Endothelial cell of umbilical vein (primary cell): ENCODE measurements around the gene C1QB. TPM values are rescaled to one million over a fixed set of nuclear protein-coding genes. Genes with fewer than 3 reads are reported as not detected.

ENCODE experiments used
- BruUV-seq: library from RNA; stranded (reverse); fragments of 400-500 nt; replicated peaks from 2 replicates; lab custom pipeline; 2021; lab: Mats Ljungman, UMichigan
- CTCF ChIA-PET: fragments of 300-600, 350-600 bp; sonication (Branson Sonifier 250); formaldehyde crosslinking; loops from one replicate; lab custom pipeline; 2021; ENCODE audit warnings: antibody characterized with exemption, inconsistent platforms; lab: Charles Lee
- POLR2A ChIA-PET: fragments of 300-600, 350-600 bp; sonication (Branson Sonifier 250); formaldehyde crosslinking; loops from one replicate; lab custom pipeline; 2021; ENCODE audit warnings: antibody characterized with exemption, inconsistent platforms; lab: Charles Lee
- DNase-seq: peaks from one replicate; pipeline ENCODE4 v3.0.0-alpha.2; 2011; ENCODE audit warnings: low read depth, low spot score
- FAIRE-seq: peaks from 2 replicates; lab custom pipeline; 2011; peaks lifted over from hg19 to GRCh38; lab: Jason Lieb, UNC
- H2AFZ ChIP-seq: 2 replicates; pipeline ENCODE4 v1.6.0; 2012; ENCODE audit warnings: low read depth, low read length, control low read depth, inconsistent platforms
- H3K27ac ChIP-seq: 2 replicates; pipeline ENCODE4 v1.5.1; 2011; ENCODE audit warnings: low read depth, mild to moderate bottlenecking, control low read depth, low read length, moderate library complexity; ENCODE audit not compliant: insufficient read depth
- H3K27me3 ChIP-seq, 2 experiments: 2 replicates each; pipeline versions ENCODE4 v1.6.0 to v1.6.1; 2011; ENCODE audit warnings: low read length in 2 of 2, mixed read lengths in 1 of 2; ENCODE audit not compliant: control insufficient read depth in 2 of 2, insufficient read depth in 2 of 2
- H3K36me3 ChIP-seq, 2 experiments: 2 replicates in 1 of 2; 3 replicates in 1 of 2; pipeline ENCODE4 v1.5.1; 2011; ENCODE audit warnings: low read length in 2 of 2, mild to moderate bottlenecking in 1 of 2, moderate library complexity in 1 of 2; ENCODE audit not compliant: control insufficient read depth in 2 of 2, insufficient read depth in 2 of 2; ENCODE audit errors: extremely low read depth in 1 of 2
- H3K4me1 ChIP-seq: 3 replicates; pipeline ENCODE4 v1.5.1; 2011; ENCODE audit warnings: mild to moderate bottlenecking, low read length; ENCODE audit not compliant: control insufficient read depth, insufficient read depth; ENCODE audit errors: extremely low read depth
- H3K4me2 ChIP-seq: 2 replicates; pipeline ENCODE4 v1.6.1; 2011; ENCODE audit warnings: low read length, control low read depth, mixed read lengths; ENCODE audit not compliant: insufficient read depth
- H3K4me3 ChIP-seq, 3 experiments: fragments of 200-600 bp in 1 of 3; sonication (generic), shearing (Covaris generic) in 1 of 3; replicated peaks in 1 of 3; 2 replicates each; pipeline ENCODE4 v1.5.1; 2011 to 2016; ENCODE audit warnings: control low read depth in 3 of 3, low read length in 3 of 3, mild to moderate bottlenecking in 2 of 3, inconsistent platforms in 1 of 3, low read depth in 1 of 3, moderate library complexity in 1 of 3; ENCODE audit not compliant: insufficient read depth in 1 of 3
- H3K79me2 ChIP-seq: 2 replicates; pipeline ENCODE4 v1.6.0; 2012; ENCODE audit warnings: low read length, inconsistent platforms; ENCODE audit not compliant: control insufficient read depth, insufficient read depth
- H3K9ac ChIP-seq: replicated peaks from 2 replicates; pipeline ENCODE3; 2011; ENCODE audit warnings: low read length, control low read depth; ENCODE audit not compliant: insufficient read depth; ENCODE audit errors: extremely low read depth
- H3K9me1 ChIP-seq: replicated peaks from 3 replicates; pipeline ENCODE4 v1.6.0; 2011; ENCODE audit warnings: mild to moderate bottlenecking, low read length; ENCODE audit not compliant: control insufficient read depth, insufficient read depth; ENCODE audit errors: extremely low read depth
- H3K9me3 ChIP-seq: replicated peaks from 2 replicates; pipeline ENCODE4 v1.5.1; 2012; ENCODE audit warnings: low read length, inconsistent platforms; ENCODE audit not compliant: control insufficient read depth, insufficient read depth
- H4K20me1 ChIP-seq: replicated peaks from 2 replicates; pipeline ENCODE3; 2011; ENCODE audit warnings: mild to moderate bottlenecking, low read length; ENCODE audit not compliant: control insufficient read depth, insufficient read depth; ENCODE audit errors: extremely low read depth
- CTCF ChIP-seq, 2 donors: IDR thresholded peaks; 1 replicate in 1 of 2; 2 replicates in 1 of 2; pipeline ENCODE4 v1.5.1; 2011; ENCODE audit warnings: low read length in 2 of 2, mild to moderate bottlenecking in 2 of 2, moderate library complexity in 2 of 2, control low read depth in 1 of 2, inconsistent platforms in 1 of 2, low read depth in 1 of 2; ENCODE audit not compliant: insufficient read depth in 1 of 2; ENCODE audit errors: extremely low read depth in 1 of 2
- EZH2 ChIP-seq: IDR thresholded peaks from 2 replicates; pipeline ENCODE4 v1.6.1; 2012; ENCODE audit warnings: borderline replicate concordance, low read depth, mild to moderate bottlenecking, moderate library complexity, low read length, inconsistent platforms; ENCODE audit not compliant: severe bottlenecking
- FOS ChIP-seq: IDR thresholded peaks from 2 replicates; pipeline ENCODE4 v1.6.1; 2011; ENCODE audit warnings: mild to moderate bottlenecking, low read length, moderate library complexity, borderline replicate concordance; ENCODE audit not compliant: insufficient read depth
- GATA2 ChIP-seq: IDR thresholded peaks from 2 replicates; pipeline ENCODE4 v1.7.0; 2011; ENCODE audit warnings: low read depth, mild to moderate bottlenecking, moderate library complexity, mixed read lengths, low read length; ENCODE audit not compliant: insufficient read length, insufficient read depth
- dilution Hi-C: fragments of 300-500 bp; cut with MboI; formaldehyde crosslinking; loops from one replicate; pipeline ENCODE4 v1.15.0; 2019; ENCODE audit warnings: low sequenced_read_pairs; ENCODE audit not compliant: extremely low pct_ligation_motif_present
- intact Hi-C: fragments of 100-400 bp; cut with micrococcal nuclease; formaldehyde crosslinking; loops from one replicate; pipeline ENCODE4 v1.10.0; 2022
- polyA plus RNA-seq, 4 experiments: library from polyadenylated mRNA; depleted of rRNA in 3 of 4; stranded (reverse) in 3 of 4; unstranded in 1 of 4; fragments of >200 nt; gene quantifications; 2 replicates each; pipeline versions ENCODE4 v1.2.1 to v1.2.3, GENCODE V29; 2011 to 2012; ENCODE audit warnings: missing spikeins in 1 of 4
- total RNA-seq: library from RNA; stranded (reverse); gene quantifications from 2 replicates; pipeline ENCODE4 v1.2.3, GENCODE V29; 2021

C1QB gene
- total and polyA plus RNA-seq, 2 donors (not counting 3 experiments of a cell fraction or from before 2014, with no cell fraction given) = not detected

DNA sequence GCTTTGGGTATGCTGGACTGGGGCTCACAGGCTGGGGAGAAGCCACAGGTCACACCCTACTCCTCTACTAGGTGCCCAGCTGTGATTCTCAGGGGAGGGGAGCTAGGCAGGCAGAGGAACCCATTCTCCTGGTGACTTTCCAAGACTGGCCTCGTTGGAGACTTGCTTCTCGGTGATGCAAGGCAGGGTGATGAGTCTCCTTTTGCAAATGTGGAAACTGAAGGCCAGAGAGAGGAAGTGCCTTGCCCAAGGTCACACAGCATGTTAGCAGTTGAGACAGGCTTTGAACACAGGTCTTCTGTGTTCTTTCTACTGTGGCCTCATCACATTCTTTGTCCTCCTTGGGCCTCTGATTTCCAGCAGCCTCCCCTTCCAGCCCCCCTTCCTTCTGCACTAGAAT lies 37.1 kb upstream of the C1QB start:
- Histone ChIP-seq H2AFZ (no peak overlapping the region), H3K9me3 (no peaks in the 10 kb centered on the region), H3K4me1 (no peaks in the 10 kb centered on the region), H3K4me3 (no peak overlapping the region), H3K9me1 (no peaks in the 10 kb centered on the region), H3K27ac (no peak overlapping the region), H3K27me3 (peaks cover 0 to 2% of the 10 kb centered on the region in 2 experiments), H3K4me2 (no peak overlapping the region), H4K20me1 (no peaks in the 10 kb centered on the region), H3K36me3 (no peaks in the 10 kb centered on the region), H3K9ac (no peak overlapping the region), H3K79me2 (no peaks in the 10 kb centered on the region)
- BruUV-seq = no TSS peak
- TF ChIP-seq FOS = no peak
- TF ChIP-seq CTCF (IDR thresholded peaks at IDR 0.05; ENCODE audit: extremely low read depth in 1 of 2, insufficient read depth in 1 of 2, low read depth in 1 of 2, low read length in 2 of 2) = no peak
- TF ChIP-seq EZH2 = no peak
- ChIA-PET POLR2A (no interaction called here), CTCF (no interaction called here)
- intact Hi-C loops = no loop called here
- DNase-seq (no peak), FAIRE-seq (no peak)
- dilution Hi-C loops = no loop called here

GRCh38 chr1:22616571-22616970 lies 36.5 kb upstream of the C1QB start:
- dilution Hi-C loops = no loop called here
- peaks cover 0 to 2% of the 10 kb centered on the region in 2 experiments for H3K27me3 ChIP-seq
- BruUV-seq = no TSS peak

More at GRCh38 chr1:22616571-22616970, 36.5 kb upstream of the C1QB start:
- Histone ChIP-seq H2AFZ (no peak overlapping the region), H3K9me1 (no peaks in the 10 kb centered on the region), H3K9me3 (no peaks in the 10 kb centered on the region), H3K36me3 (no peaks in the 10 kb centered on the region), H3K4me3 (no peak overlapping the region), H3K79me2 (no peaks in the 10 kb centered on the region), H4K20me1 (no peaks in the 10 kb centered on the region), H3K4me2 (no peak overlapping the region), H3K4me1 (no peaks in the 10 kb centered on the region), H3K9ac (no peak overlapping the region), H3K27ac (no peak overlapping the region)
- ChIA-PET CTCF (no interaction called here), POLR2A (no interaction called here)
- intact Hi-C loops = no loop called here
- TF ChIP-seq GATA2 = no peak
- FAIRE-seq (no peak), DNase-seq (no peak)
